Fibroblast of skin of scalp (primary cell): ENCODE measurements around the gene TDG. TPM values are rescaled to one million over a fixed set of nuclear protein-coding genes. Genes with fewer than 3 reads are reported as not detected.

ENCODE experiments used
- DNase-seq: peaks from one replicate; pipeline ENCODE4 v3.0.0-alpha.2; 2013
- polyA plus RNA-seq, 2 experiments: library from polyadenylated mRNA; unstranded; fragments of 120-200 nt; gene quantifications; one replicate each; pipeline ENCODE4 v1.2.1, GENCODE V29; 2013; ENCODE audit not compliant: insufficient read length in 2 of 2

TDG gene
- polyA plus RNA-seq (2013, experiment 1 of 2; ENCODE audit: insufficient read length), result 31.4 TPM
- polyA plus RNA-seq (2013, experiment 2 of 2; ENCODE audit: insufficient read length), result 34.6 TPM

- peak; percentile 100 for DNase-seq
Observed at GRCh38 chr12:103965590-103966504, at the start of gene TDG. TDG (plus strand) TSS chr12:103965872; CDS start chr12:103966038, 166 bp downstream.

GRCh38 chr12:103917873-103918272 lies 47.8 kb upstream of the TDG start:
- DNase-seq, result no peak

- DNase-seq, result peak; percentile 72
Observed at GRCh38 chr12:103924761-103925641, 40.7 kb upstream of the TDG start.

GRCh38 chr12:103928682-103929045 lies 37.0 kb upstream of the TDG start:
- no peak for DNase-seq

GRCh38 chr12:103929046-103929783 lies 36.5 kb upstream of the TDG start:
- DNase-seq, result peak; percentile 92

- no peak for DNase-seq
Observed at GRCh38 chr12:103929784-103930033, 36.0 kb upstream of the TDG start.

- peak; percentile 100 for DNase-seq
Observed at GRCh38 chr12:103930034-103930786, 35.5 kb upstream of the TDG start, which contains the start of gene HSP90B1. HSP90B1 (plus strand) TSS chr12:103930410; CDS start chr12:103930516, 106 bp downstream.

- DNase-seq, result peak; percentile 31
Observed at GRCh38 chr12:103930787-103931735, 34.6 kb upstream of the TDG start.

GRCh38 chr12:103933237-103933636 lies 32.4 kb upstream of the TDG start:
- no peak for DNase-seq

- DNase-seq, result no peak
Observed at GRCh38 chr12:103936679-103937078, 29.0 kb upstream of the TDG start.

GRCh38 chr12:103944964-103945363 lies 20.7 kb upstream of the TDG start:
- no peak for DNase-seq

GRCh38 chr12:103947871-103948555 lies 17.7 kb upstream of the TDG start:
- DNase-seq, result no peak

- DNase-seq, result no peak
Observed at GRCh38 chr12:103948746-103949406, 16.8 kb upstream of the TDG start.

GRCh38 chr12:103952497-103952896 lies 13.2 kb upstream of the TDG start:
- no peak for DNase-seq

GRCh38 chr12:103955811-103956508 lies 9.7 kb upstream of the TDG start:
- peak; percentile 31 for DNase-seq

GRCh38 chr12:103956509-103957027 lies 9.1 kb upstream of the TDG start:
- peak; percentile 10 for DNase-seq

- DNase-seq, result no peak
Observed at GRCh38 chr12:103957865-103958388, 7.7 kb upstream of the TDG start.

- no peak for DNase-seq
Observed at GRCh38 chr12:103958621-103959020, 7.1 kb upstream of the TDG start.
